Vagina (tissue), 2 donors: ENCODE measurements around the gene JADE2. TPM values are rescaled to one million over a fixed set of nuclear protein-coding genes. Genes with fewer than 3 reads are reported as not detected.
"Not testable (repeated sequence)": the region's sequence is repeated elsewhere in the genome, so short reads cannot be mapped to it uniquely, and the experiment has no call there.

Experiments
- DNase-seq, 2 donors: peaks; one replicate each; pipeline ENCODE4 v3.0.0-alpha.2; 2017; ENCODE audit errors: extremely low spot score in 2 of 2
- H3K27ac ChIP-seq: fragments of 200-600 bp; sonication (generic); one replicate; pipeline ENCODE4 v1.5.1; 2019
- H3K27me3 ChIP-seq: fragments of 200-600 bp; sonication (generic); one replicate; pipeline ENCODE4 v1.5.1; 2019
- H3K36me3 ChIP-seq, 2 donors: fragments of 200-600 bp; sonication (generic); one replicate each; pipeline ENCODE4 v1.5.1; 2017 to 2019
- H3K4me1 ChIP-seq: fragments of 200-600 bp; sonication (generic); one replicate; pipeline ENCODE4 v1.5.1; 2019
- H3K4me3 ChIP-seq, 2 donors: fragments of 200-600 bp; sonication (generic); 1 replicate in 1 of 2; 2 replicates in 1 of 2; pipeline ENCODE4 v1.5.1; 2016 to 2019
- H3K9me3 ChIP-seq: fragments of 200-600 bp; sonication (generic); one replicate; pipeline ENCODE4 v1.5.1; 2019
- CTCF ChIP-seq, 3 experiments: fragments of 450-650 bp in 2 of 3; fragments of 200-600 bp in 1 of 3; sonication (generic) in 1 of 3; IDR thresholded peaks; one replicate each; pipeline ENCODE4 v1.5.1; 2017 to 2019; ENCODE audit warnings: antibody characterized with exemption in 3 of 3, mild to moderate bottlenecking in 2 of 3, moderate library complexity in 2 of 3
- POLR2A ChIP-seq, 2 donors: fragments of 450-650 bp; IDR thresholded peaks; one replicate each; pipeline ENCODE4 v1.6.1; 2017; ENCODE audit warnings: antibody characterized with exemption in 2 of 2, mild to moderate bottlenecking in 2 of 2, moderate library complexity in 2 of 2
- POLR2AphosphoS5 ChIP-seq, 2 donors: sonication (generic); formaldehyde crosslinking; IDR thresholded peaks; one replicate each; pipeline ENCODE4 v1.9.0; 2017; ENCODE audit warnings: antibody characterized with exemption in 2 of 2, mild to moderate bottlenecking in 2 of 2, low read depth in 1 of 2; ENCODE audit not compliant: insufficient read depth in 1 of 2
- intact Hi-C: fragments of 100-400 bp; cut with DNase I; formaldehyde crosslinking; loops from one replicate; pipeline ENCODE4 v1.15.1; 2023
- total RNA-seq: library from RNA; depleted of rRNA; stranded (reverse); fragments of >200 nt; gene quantifications from one replicate; pipeline ENCODE4 v1.2.3, GENCODE V29; 2016

The JADE2 gene
- total RNA-seq, 1 donor from 2014 or later: 35.4 TPM

GRCh38 chr5:134511796-134512660 lies 13.4 kb upstream of the JADE2 start:
- intact Hi-C loops: loop anchor here (5.0 kb wide), 1 partner anchor 45 kb away; no protein-coding TSS in a partner anchor
- H3K9me3 ChIP-seq: no peaks in the 10 kb centered on the region
- H3K27me3 ChIP-seq: no peaks in the 10 kb centered on the region
- H3K27ac ChIP-seq: peak overlapping the region; percentile 33
- H3K4me3 ChIP-seq: no peak overlapping the region
- no peaks in the 10 kb centered on the region for H3K36me3 ChIP-seq
- H3K4me1 ChIP-seq: peaks cover 18% of the 10 kb centered on the region
- TF ChIP-seq CTCF (IDR thresholded peaks at IDR 0.05) (no peak), POLR2AphosphoS5 (IDR thresholded peaks at IDR 0.05; ENCODE audit: insufficient read depth in 1 of 2, low read depth in 1 of 2) (peak in 1 of 2 donors; percentile 28)
- DNase-seq: no peak

- H3K36me3 ChIP-seq: no peaks in the 10 kb centered on the region
- H3K9me3 ChIP-seq: no peaks in the 10 kb centered on the region
- no peak overlapping the region for H3K4me3 ChIP-seq
- no peak for DNase-seq
- TF ChIP-seq POLR2A (IDR thresholded peaks at IDR 0.05): no peak
- TF ChIP-seq CTCF (IDR thresholded peaks at IDR 0.05): no peak
- no peak for TF ChIP-seq POLR2AphosphoS5 (IDR thresholded peaks at IDR 0.05; ENCODE audit: insufficient read depth in 1 of 2, low read depth in 1 of 2)
- intact Hi-C loops: loop anchor here (5.0 kb wide), 1 partner anchor 45 kb away; no protein-coding TSS in a partner anchor
- H3K27me3 ChIP-seq: no peaks in the 10 kb centered on the region
- H3K4me1 ChIP-seq: peaks cover 18% of the 10 kb centered on the region
- H3K27ac ChIP-seq: peak overlapping the region; percentile 33
These were observed 12.8 kb upstream of the JADE2 start for GRCh38 chr5:134512661-134512999.

- Histone ChIP-seq H3K4me3 (no peak overlapping the region), H3K4me1 (peaks cover 18% of the 10 kb centered on the region), H3K36me3 (no peaks in the 10 kb centered on the region), H3K9me3 (no peaks in the 10 kb centered on the region), H3K27ac (no peak overlapping the region), H3K27me3 (no peaks in the 10 kb centered on the region)
- intact Hi-C loops: no loop called here
- DNase-seq: no peak
- TF ChIP-seq POLR2AphosphoS5 (IDR thresholded peaks at IDR 0.05; ENCODE audit: insufficient read depth in 1 of 2, low read depth in 1 of 2) (no peak), POLR2A (IDR thresholded peaks at IDR 0.05) (no peak), CTCF (IDR thresholded peaks at IDR 0.05) (no peak)
These were observed 9.7 kb upstream of the JADE2 start for GRCh38 chr5:134515801-134516200.

GRCh38 chr5:134516984-134517383 lies 8.5 kb upstream of the JADE2 start:
- H3K4me3 ChIP-seq, DNase-seq, H3K27ac ChIP-seq, H3K36me3 ChIP-seq, H3K9me3 ChIP-seq, H3K4me1 ChIP-seq, H3K27me3 ChIP-seq: not testable (repeated sequence)
- intact Hi-C loops: loop anchor here (1.0 kb wide), 1 partner anchor 149 kb away; no protein-coding TSS in a partner anchor

- intact Hi-C loops: loop anchor here (1.0 kb wide), 1 partner anchor 149 kb away; no protein-coding TSS in a partner anchor
- Histone ChIP-seq H3K4me3 (no peak overlapping the region), H3K27ac (no peak overlapping the region), H3K9me3 (no peaks in the 10 kb centered on the region), H3K36me3 (no peaks in the 10 kb centered on the region), H3K27me3 (no peaks in the 10 kb centered on the region), H3K4me1 (peaks cover under 1% of the 10 kb centered on the region)
- DNase-seq: no peak
- TF ChIP-seq POLR2A (IDR thresholded peaks at IDR 0.05) (no peak), CTCF (IDR thresholded peaks at IDR 0.05) (no peak), POLR2AphosphoS5 (IDR thresholded peaks at IDR 0.05; ENCODE audit: insufficient read depth in 1 of 2, low read depth in 1 of 2) (no peak)
These were observed 7.9 kb upstream of the JADE2 start for GRCh38 chr5:134517553-134517952.
